HCT116 (cell line): ENCODE measurements around the gene BBS9. TPM values are rescaled to one million over a fixed set of nuclear protein-coding genes. Genes with fewer than 3 reads are reported as not detected.
A peak's percentile ranks its signal among the peaks of the same experiment; 100 is the strongest.

ENCODE experiments used
- ATAC-seq: fragments of 200-7000 bp; cut with Tn5 transposase; 2 replicates; pipeline ENCODE4 v1.9.1; 2020; ENCODE audit warnings: mild to moderate bottlenecking, moderate library complexity
- BruUV-seq: library from RNA; stranded (reverse); fragments of 400-500 nt; replicated peaks from 2 replicates; lab custom pipeline; 2021; lab: Mats Ljungman, UMichigan
- CTCF ChIA-PET: fragments of 300-600 bp; sonication (Branson Sonifier 250); formaldehyde crosslinking; loops from one replicate; lab custom pipeline; 2021; ENCODE audit warnings: antibody characterized with exemption; lab: Charles Lee
- POLR2A ChIA-PET: fragments of 300-600, 350-600 bp; sonication (Branson Sonifier 250); formaldehyde crosslinking; loops from one replicate; lab custom pipeline; 2021; ENCODE audit warnings: antibody characterized with exemption; lab: Charles Lee
- RAD21 ChIA-PET, 2 experiments: fragments of 300-600 bp; sonication (Branson Sonifier 250); formaldehyde crosslinking; loops; one replicate each; lab custom pipeline; 2023; ENCODE audit warnings: low total read pairs in 2 of 2; ENCODE audit not compliant: uncharacterized antibody in 2 of 2, unreplicated experiment in 2 of 2, low non-redundant PET in 1 of 2; lab: Charles Lee
- DNase-seq: peaks from one replicate; pipeline ENCODE4 v3.0.0-alpha.2; 2010; ENCODE audit warnings: low read depth, low spot score
- H2AFZ ChIP-seq: fragments of 200-600 bp; shearing (Covaris generic), sonication (generic); 2 replicates; pipeline ENCODE4 v1.6.1; 2017; ENCODE audit warnings: low read depth, mixed run types, mixed read lengths, antibody characterized with exemption, low read length; ENCODE audit not compliant: poor library complexity, severe bottlenecking
- H3K27ac ChIP-seq: 2 replicates; pipeline ENCODE4 v1.5.1; 2012; ENCODE audit warnings: low read depth, low read length
- H3K27me3 ChIP-seq: fragments of 200-600 bp; sonication (generic); 2 replicates; pipeline ENCODE4 v1.6.1; 2016; ENCODE audit warnings: mixed run types, low read length, mixed read lengths; ENCODE audit not compliant: insufficient read depth
- H3K36me3 ChIP-seq, 2 experiments: fragments of 200-500 bp in 1 of 2; fragments of 200-600 bp in 1 of 2; sonication (Bioruptor generic) in 1 of 2; sonication (generic) in 1 of 2; 2 replicates each; pipeline versions ENCODE4 v1.5.1 to v1.6.1; 2014 to 2016; ENCODE audit warnings: low read length in 2 of 2, inconsistent platforms in 1 of 2, mixed read lengths in 1 of 2, mixed run types in 1 of 2; ENCODE audit not compliant: insufficient read depth in 2 of 2, control insufficient read depth in 1 of 2
- H3K4me1 ChIP-seq, 2 experiments: fragments of 200-600 bp in 1 of 2; sonication (generic) in 1 of 2; 2 replicates each; pipeline versions ENCODE4 v1.5.1 to v1.6.1; 2012 to 2017; ENCODE audit warnings: low read length in 2 of 2, inconsistent platforms in 1 of 2, mild to moderate bottlenecking in 1 of 2, mixed read lengths in 1 of 2, mixed run types in 1 of 2, moderate library complexity in 1 of 2; ENCODE audit not compliant: insufficient read depth in 2 of 2, control insufficient read depth in 1 of 2
- H3K4me2 ChIP-seq: fragments of 200-600 bp; sonication (generic); 2 replicates; pipeline ENCODE4 v1.6.1; 2017; ENCODE audit warnings: mixed run types, low read length, mixed read lengths
- H3K4me3 ChIP-seq, 2 experiments: fragments of 200-600 bp in 1 of 2; sonication (generic) in 1 of 2; replicated peaks in 1 of 2; 2 replicates each; pipeline ENCODE4 v1.5.1; 2011 to 2016; ENCODE audit warnings: low read length in 2 of 2, control low read depth in 1 of 2, low read depth in 1 of 2, mild to moderate bottlenecking in 1 of 2, mixed read lengths in 1 of 2, mixed run types in 1 of 2
- H3K79me2 ChIP-seq: fragments of 200-600 bp; sonication (generic); 2 replicates; pipeline ENCODE4 v1.6.1; 2017; ENCODE audit warnings: mild to moderate bottlenecking, mixed run types, low read length, moderate library complexity, mixed read lengths; ENCODE audit not compliant: insufficient read depth
- H3K9ac ChIP-seq: fragments of 200-600 bp; sonication (generic); 2 replicates; pipeline ENCODE4 v1.6.1; 2016; ENCODE audit warnings: low read length, mixed read lengths
- H3K9me2 ChIP-seq: fragments of 200-600 bp; sonication (generic), shearing (Covaris generic); 2 replicates; pipeline ENCODE4 v1.6.1; 2017; ENCODE audit warnings: mixed run types, mild to moderate bottlenecking, moderate library complexity; ENCODE audit not compliant: insufficient read depth
- H3K9me3 ChIP-seq, 2 experiments: fragments of 200-500 bp in 1 of 2; fragments of 200-600 bp in 1 of 2; sonication (Bioruptor generic) in 1 of 2; sonication (generic) in 1 of 2; 2 replicates each; pipeline ENCODE4 v1.6.1; 2014 to 2017; ENCODE audit warnings: low read length in 2 of 2, mixed read lengths in 2 of 2, inconsistent platforms in 1 of 2, low read depth in 1 of 2, mild to moderate bottlenecking in 1 of 2, mixed run types in 1 of 2, moderate library complexity in 1 of 2; ENCODE audit not compliant: control insufficient read depth in 1 of 2, insufficient read depth in 1 of 2
- H4K20me1 ChIP-seq: fragments of 200-600 bp; sonication (generic), shearing (Covaris generic); 2 replicates; pipeline ENCODE4 v1.6.1; 2017; ENCODE audit warnings: mixed run types, mild to moderate bottlenecking, moderate library complexity; ENCODE audit not compliant: insufficient read depth
- ATF3 ChIP-seq: IDR thresholded peaks from 2 replicates; pipeline ENCODE4 v1.6.1; 2012
- CEBPB ChIP-seq: IDR thresholded peaks from 2 replicates; pipeline ENCODE4 v1.6.1; 2012; ENCODE audit warnings: low read depth
- CTCF ChIP-seq, 3 experiments: fragments of 200-600 bp in 1 of 3; sonication (generic) in 1 of 3; IDR thresholded peaks in 2 of 3; conservative IDR thresholded peaks in 1 of 3; 2 replicates each; pipeline ENCODE4 v1.5.1; 2012 to 2017; ENCODE audit warnings: low read depth in 2 of 3, low read length in 2 of 3, antibody characterized with exemption in 1 of 3, borderline replicate concordance in 1 of 3, control low read depth in 1 of 3, mild to moderate bottlenecking in 1 of 3, mixed read lengths in 1 of 3, mixed run types in 1 of 3, moderate library complexity in 1 of 3; ENCODE audit not compliant: insufficient read depth in 1 of 3
- EGR1 ChIP-seq: IDR thresholded peaks from 2 replicates; pipeline ENCODE4 v1.6.1; 2012; ENCODE audit warnings: low read depth
- ELF1 ChIP-seq: IDR thresholded peaks from 2 replicates; pipeline ENCODE4 v1.6.1; 2012; ENCODE audit warnings: low read depth, borderline replicate concordance
- EZH2 ChIP-seq: fragments of 200-600 bp; sonication (generic); IDR thresholded peaks from 2 replicates; pipeline ENCODE4 v1.6.1; 2017; ENCODE audit warnings: antibody characterized with exemption, mixed run types
- EZH2phosphoT487 ChIP-seq: fragments of 200-600 bp; IDR thresholded peaks from 2 replicates; pipeline ENCODE4 v1.6.1; 2018; ENCODE audit warnings: antibody characterized with exemption, borderline replicate concordance
- MAX ChIP-seq: IDR thresholded peaks from 2 replicates; pipeline ENCODE4 v1.6.1; 2012
- POLR2A ChIP-seq: IDR thresholded peaks from 2 replicates; pipeline ENCODE4 v1.7.0; 2011; ENCODE audit warnings: borderline replicate concordance; ENCODE audit not compliant: insufficient read depth, insufficient read length; ENCODE audit errors: extremely low read depth
- POLR2AphosphoS5 ChIP-seq: IDR thresholded peaks from 2 replicates; pipeline ENCODE4 v1.6.1; 2011; ENCODE audit warnings: mild to moderate bottlenecking, low read depth, low read length, moderate library complexity
- RAD21 ChIP-seq: IDR thresholded peaks from 2 replicates; pipeline ENCODE4 v1.6.1; 2012; ENCODE audit warnings: low read depth, mild to moderate bottlenecking
- REST ChIP-seq: IDR thresholded peaks from 2 replicates; pipeline ENCODE4 v1.6.1; 2012; ENCODE audit warnings: low read depth
- SRF ChIP-seq: IDR thresholded peaks from 2 replicates; pipeline ENCODE4 v1.6.1; 2012; ENCODE audit warnings: low read depth
- YY1 ChIP-seq: IDR thresholded peaks from 2 replicates; pipeline ENCODE4 v1.6.1; 2011; ENCODE audit warnings: low read length, low read depth, moderate library complexity, mild to moderate bottlenecking; ENCODE audit not compliant: insufficient replicate concordance; ENCODE audit errors: extremely low read depth
- intact Hi-C: fragments of 100-400 bp; cut with micrococcal nuclease; formaldehyde crosslinking; loops from 2 replicates; pipeline ENCODE4 v1.10.0; 2022
- total RNA-seq: library from RNA; stranded (reverse); gene quantifications from one replicate; pipeline ENCODE4 v1.2.1, GENCODE V29; 2021; ENCODE audit not compliant: unreplicated experiment

Gene BBS9
- total RNA-seq, 1 experiment from 2014 or later, result 7.1 TPM

- no peak for DNase-seq
- ATAC-seq, result no peak
- intact Hi-C loops, result no loop called here
- no peaks in the 10 kb centered on the region for H3K36me3 ChIP-seq
- no peaks in the 10 kb centered on the region for H3K9me2 ChIP-seq
- no peaks in the 10 kb centered on the region for H3K79me2 ChIP-seq
- no peak overlapping the region for H3K9ac ChIP-seq
- no peaks in the 10 kb centered on the region for H3K4me1 ChIP-seq
- ChIA-PET POLR2A (no interaction called here), RAD21 (no interaction called here), CTCF (interaction anchor here (1.1 to 1.5 kb wide), 4 partner anchors 19 to 474 kb away, joined by 3 to 7 read pairs (median 4); no protein-coding TSS in a partner anchor)
- H3K9me3 ChIP-seq, result no peaks in the 10 kb centered on the region
- no peak overlapping the region for H2AFZ ChIP-seq
- no peaks in the 10 kb centered on the region for H3K27me3 ChIP-seq
- no peak overlapping the region for H3K4me3 ChIP-seq
- no peak overlapping the region for H3K27ac ChIP-seq
- TF ChIP-seq EZH2, result no peak
- no peak for TF ChIP-seq POLR2AphosphoS5
- TF ChIP-seq POLR2A, result no peak
- no peak for TF ChIP-seq CEBPB
- TF ChIP-seq RAD21, result no peak
- TF ChIP-seq ELF1, result no peak
- TF ChIP-seq CTCF (IDR thresholded peaks at IDR 0.05 in 2 of 3, conservative IDR thresholded peaks at IDR 0.05 in 1 of 3; ENCODE audit: borderline replicate concordance in 1 of 3, insufficient read depth in 1 of 3, low read depth in 2 of 3, low read length in 2 of 3), result no peak
- no peak overlapping the region for H3K4me2 ChIP-seq
- no TSS peak for BruUV-seq
- H4K20me1 ChIP-seq, result no peaks in the 10 kb centered on the region
These were observed 329.2 kb downstream of the BBS9 start for GRCh38 chr7:33458581-33458980.

GRCh38 chr7:33459340-33459751 lies 330.0 kb downstream of the BBS9 start:
- Histone ChIP-seq H3K4me3 (no peak overlapping the region; a peak in 1 of 4 replicates), H3K27me3 (no peaks in the 10 kb centered on the region), H3K36me3 (no peaks in the 10 kb centered on the region), H3K27ac (no peak overlapping the region), H4K20me1 (no peaks in the 10 kb centered on the region), H3K4me2 (peak overlapping the region; percentile 30), H3K9me2 (no peaks in the 10 kb centered on the region), H3K79me2 (no peaks in the 10 kb centered on the region), H2AFZ (no peak overlapping the region), H3K4me1 (no peaks in the 10 kb centered on the region), H3K9ac (no peak overlapping the region), H3K9me3 (no peaks in the 10 kb centered on the region)
- ATAC-seq (peak; percentile 99), DNase-seq (peak; percentile 42)
- intact Hi-C loops, result no loop called here
- POLR2A ChIA-PET, result no interaction called here
- no TSS peak for BruUV-seq
- CTCF ChIA-PET, result interaction anchor here (0.7 to 1.5 kb wide), 9 partner anchors 14 to 473 kb away, joined by 3 to 7 read pairs (median 3); no protein-coding TSS in a partner anchor
- RAD21 ChIA-PET, result no interaction called here
- TF ChIP-seq RAD21, result peak; percentile 38
- no peak for TF ChIP-seq EZH2phosphoT487
- no peak for TF ChIP-seq SRF
- TF ChIP-seq YY1, result no peak
- TF ChIP-seq ELF1, result peak; percentile 20; the same call in 1 of the 2 replicates
- no peak for TF ChIP-seq EGR1
- no peak for TF ChIP-seq REST
- TF ChIP-seq MAX, result no peak
- no peak for TF ChIP-seq ATF3
